Upper lobe of right lung (tissue), 1 donor: ENCODE results near the gene ACTMAP. TPM values are rescaled to one million over a fixed set of nuclear protein-coding genes. Genes with fewer than 3 reads are reported as not detected.
"Not testable (repeated sequence)": the region's sequence is repeated elsewhere in the genome, so short reads cannot be mapped to it uniquely, and the experiment has no call there.

Experiments
- ATAC-seq: fragments of 200-7000 bp; cut with Tn5 transposase; one replicate; pipeline ENCODE4 v1.9.1; 2020; ENCODE audit warnings: mild to moderate bottlenecking, moderate library complexity
- DNase-seq: peaks from one replicate; pipeline ENCODE4 v3.0.0-alpha.2; 2020
- H3K27ac ChIP-seq: fragments of 200-600 bp; one replicate; pipeline ENCODE4 v1.8.0; 2022
- H3K27me3 ChIP-seq: fragments of 200-600 bp; one replicate; pipeline ENCODE4 v1.8.0; 2022; ENCODE audit warnings: mild to moderate bottlenecking
- H3K36me3 ChIP-seq: fragments of 200-600 bp; one replicate; pipeline ENCODE4 v1.8.0; 2022
- H3K4me1 ChIP-seq: fragments of 200-600 bp; one replicate; pipeline ENCODE4 v1.8.0; 2022
- H3K4me3 ChIP-seq: fragments of 200-600 bp; one replicate; pipeline ENCODE4 v1.8.0; 2022; ENCODE audit warnings: mild to moderate bottlenecking
- H3K9me3 ChIP-seq: fragments of 200-600 bp; one replicate; pipeline ENCODE4 v1.8.0; 2022
- intact Hi-C: fragments of 100-400 bp; cut with DNase I; formaldehyde crosslinking; loops from one replicate; pipeline ENCODE4 v1.11.0; 2022
- total RNA-seq: library from RNA; stranded (reverse); fragmentation: NEBNext Ultra II Directional; extraction: Animal tissue kit (Norgen Biotek cat#: 25700); gene quantifications from one replicate; pipeline ENCODE4 v1.2.1, GENCODE V29; 2021
- TF ChIP-seq, protein P1 (sequence below): fragments of 200-600 bp; IDR thresholded peaks from one replicate; pipeline ENCODE4 v1.8.0; 2022; ENCODE audit warnings: antibody characterized with exemption
- donor health status: DM: no; HTN: yes; CAD: no; lungs with severe emphysema.

Gene ACTMAP
- total RNA-seq, 1 donor from 2014 or later = 18.5 TPM

DNA sequence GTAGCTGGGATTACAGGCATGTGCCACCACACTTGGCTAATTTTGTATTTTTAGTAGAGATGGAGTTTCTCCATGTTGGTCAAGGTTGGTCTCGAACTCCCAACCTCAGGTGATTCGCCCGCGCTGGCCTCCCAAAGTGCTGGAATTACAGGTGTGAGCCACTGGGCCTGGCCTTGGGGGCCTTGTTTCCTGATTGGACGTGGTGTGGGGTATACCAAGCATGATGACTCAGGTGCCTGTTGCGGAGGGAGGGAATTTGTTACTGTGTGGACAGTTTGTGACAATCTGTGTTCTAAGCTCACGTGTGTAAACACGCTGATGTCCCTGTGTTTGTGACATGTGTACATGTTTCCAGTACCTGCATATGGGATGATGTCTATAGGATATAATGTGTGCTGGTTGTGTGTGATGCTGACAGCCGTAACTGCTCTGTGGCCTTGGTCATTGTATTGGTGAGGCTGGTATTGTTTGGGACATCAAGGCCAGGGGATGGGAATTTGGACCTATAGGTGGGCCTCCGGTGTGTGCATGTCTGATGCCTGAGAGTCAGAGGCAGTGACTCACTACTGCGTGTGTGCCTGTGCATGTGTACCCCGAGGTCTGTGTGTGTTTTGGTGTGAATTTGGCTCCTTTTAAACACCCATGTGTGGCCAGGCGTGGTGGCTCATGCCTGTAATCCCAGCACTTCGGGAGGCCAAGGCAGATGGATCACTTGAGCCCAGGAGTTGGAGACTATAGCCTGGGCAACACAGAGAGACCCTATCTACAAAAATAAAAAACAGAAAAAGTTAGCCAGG is 47.1 kb upstream of the ACTMAP start:
- Histone ChIP-seq H3K4me1 (peaks cover 40% of the 10 kb centered on the region), H3K4me3 (peak overlapping the region; percentile 56), H3K27ac (peak overlapping the region; percentile 91), H3K36me3 (peaks cover 19% of the 10 kb centered on the region), H3K27me3 (no peaks in the 10 kb centered on the region), H3K9me3 (no peaks in the 10 kb centered on the region)
- intact Hi-C loops = no loop called here
- DNase-seq (no peak), ATAC-seq (no peak)
- TF ChIP-seq, protein P1, sequence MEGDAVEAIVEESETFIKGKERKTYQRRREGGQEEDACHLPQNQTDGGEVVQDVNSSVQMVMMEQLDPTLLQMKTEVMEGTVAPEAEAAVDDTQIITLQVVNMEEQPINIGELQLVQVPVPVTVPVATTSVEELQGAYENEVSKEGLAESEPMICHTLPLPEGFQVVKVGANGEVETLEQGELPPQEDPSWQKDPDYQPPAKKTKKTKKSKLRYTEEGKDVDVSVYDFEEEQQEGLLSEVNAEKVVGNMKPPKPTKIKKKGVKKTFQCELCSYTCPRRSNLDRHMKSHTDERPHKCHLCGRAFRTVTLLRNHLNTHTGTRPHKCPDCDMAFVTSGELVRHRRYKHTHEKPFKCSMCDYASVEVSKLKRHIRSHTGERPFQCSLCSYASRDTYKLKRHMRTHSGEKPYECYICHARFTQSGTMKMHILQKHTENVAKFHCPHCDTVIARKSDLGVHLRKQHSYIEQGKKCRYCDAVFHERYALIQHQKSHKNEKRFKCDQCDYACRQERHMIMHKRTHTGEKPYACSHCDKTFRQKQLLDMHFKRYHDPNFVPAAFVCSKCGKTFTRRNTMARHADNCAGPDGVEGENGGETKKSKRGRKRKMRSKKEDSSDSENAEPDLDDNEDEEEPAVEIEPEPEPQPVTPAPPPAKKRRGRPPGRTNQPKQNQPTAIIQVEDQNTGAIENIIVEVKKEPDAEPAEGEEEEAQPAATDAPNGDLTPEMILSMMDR = no peak

DNA sequence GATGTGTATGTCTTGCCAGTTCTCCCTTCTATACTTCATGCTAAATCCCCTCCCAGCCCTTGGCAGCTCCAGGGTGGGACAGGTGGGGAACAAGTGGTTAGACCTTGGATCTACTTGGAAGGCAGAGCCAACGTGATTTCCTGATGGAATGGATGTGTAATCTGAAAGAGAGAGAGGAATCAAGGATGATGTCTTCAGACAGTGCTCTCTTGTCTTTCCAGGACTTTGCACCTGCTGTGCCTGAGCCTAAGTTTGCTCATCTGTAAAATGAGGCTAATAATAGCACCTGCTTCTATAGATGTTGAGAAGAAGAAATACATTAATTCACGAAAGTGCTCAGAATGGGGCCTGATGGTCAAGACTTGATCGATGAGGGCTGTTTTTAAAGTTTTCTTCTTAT is 41.7 kb upstream of the ACTMAP start:
- TF ChIP-seq, protein P1 = no peak
- H3K27me3 ChIP-seq = no peaks in the 10 kb centered on the region
- H3K4me1 ChIP-seq = peaks cover 16% of the 10 kb centered on the region
- DNase-seq = no peak
- H3K27ac ChIP-seq = peak overlapping the region; percentile 78
- H3K36me3 ChIP-seq = no peaks in the 10 kb centered on the region
- no peak overlapping the region for H3K4me3 ChIP-seq
- H3K9me3 ChIP-seq = no peaks in the 10 kb centered on the region
- intact Hi-C loops = no loop called here
- ATAC-seq = no peak

DNA sequence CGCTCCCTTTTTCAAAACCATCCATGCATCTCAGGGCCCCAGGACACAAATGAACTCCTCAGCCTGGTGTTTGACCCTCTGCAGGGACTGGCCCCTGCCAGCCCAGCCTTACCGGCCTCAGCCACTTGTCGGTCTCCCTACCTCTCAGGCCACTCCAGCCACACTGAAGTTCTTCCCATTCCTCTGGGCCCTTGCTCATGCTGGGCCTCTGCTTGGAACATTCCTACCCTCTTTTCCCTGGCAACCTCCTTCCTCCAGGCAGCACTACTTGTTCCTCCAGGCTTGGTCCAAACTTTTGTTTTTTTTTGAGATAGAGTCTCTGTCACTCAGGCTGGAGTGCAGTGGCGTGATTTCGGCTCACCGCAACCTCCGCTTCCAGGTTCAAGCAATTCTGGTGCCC is 41.1 kb upstream of the ACTMAP start:
- Histone ChIP-seq H3K27ac (peak overlapping the region; percentile 78), H3K36me3 (no peaks in the 10 kb centered on the region), H3K27me3 (no peaks in the 10 kb centered on the region), H3K4me3 (no peak overlapping the region), H3K4me1 (peaks cover 16% of the 10 kb centered on the region), H3K9me3 (no peaks in the 10 kb centered on the region)
- TF ChIP-seq, protein P1 = no peak
- intact Hi-C loops = no loop called here
- ATAC-seq (peak; percentile 93), DNase-seq (no peak)

DNA sequence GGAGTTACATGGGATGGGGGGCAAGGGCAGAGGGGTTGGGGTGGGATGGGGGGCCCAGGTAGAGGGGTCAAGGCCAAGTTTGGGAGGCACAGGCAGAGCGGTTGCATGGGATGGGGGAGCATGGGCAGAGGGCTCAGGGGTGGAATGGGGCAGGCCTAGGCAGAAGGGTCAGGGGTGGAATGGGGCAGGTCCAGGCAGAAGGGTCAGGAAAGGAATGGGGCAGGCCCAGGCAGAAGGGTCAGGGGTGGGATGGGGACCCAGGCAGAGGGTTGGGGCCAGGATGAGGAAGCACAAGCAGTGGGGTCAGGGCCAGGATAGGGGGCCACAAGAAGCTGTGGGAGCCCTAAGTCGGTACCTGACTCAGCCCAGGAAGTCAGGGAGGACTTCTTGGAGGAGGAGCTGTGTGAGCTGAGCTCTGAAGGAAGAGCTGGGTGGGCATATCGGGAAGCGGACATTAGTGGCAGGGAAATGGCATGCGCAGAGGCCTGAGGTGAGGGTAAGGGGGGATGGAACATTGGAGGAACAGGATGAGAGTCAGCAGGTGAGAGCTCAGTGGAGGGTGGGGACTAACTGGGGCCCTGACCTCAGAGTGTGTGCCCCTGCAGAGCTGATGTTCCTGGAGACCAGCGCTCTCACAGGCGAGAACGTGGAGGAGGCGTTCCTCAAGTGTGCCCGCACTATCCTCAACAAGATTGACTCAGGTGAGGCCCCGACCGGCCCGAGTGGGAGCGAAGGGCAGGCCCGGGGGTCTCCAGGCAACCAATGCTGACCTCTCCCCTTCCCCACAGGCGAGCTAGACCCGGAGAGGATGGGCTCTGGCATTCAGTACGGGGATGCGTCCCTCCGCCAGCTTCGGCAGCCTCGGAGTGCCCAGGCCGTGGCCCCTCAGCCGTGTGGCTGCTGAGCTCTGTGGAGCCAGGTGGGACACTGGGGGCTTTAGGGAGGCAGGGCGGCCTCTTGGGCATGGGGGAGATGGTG is 36.1 kb upstream of the ACTMAP start:
- peak; percentile 29 for ATAC-seq
- no peak for DNase-seq
- Histone ChIP-seq H3K4me3 (no peak overlapping the region), H3K9me3 (no peaks in the 10 kb centered on the region), H3K4me1 (no peaks in the 10 kb centered on the region), H3K36me3 (peaks cover 9% of the 10 kb centered on the region), H3K27ac (no peak overlapping the region), H3K27me3 (no peaks in the 10 kb centered on the region)
- TF ChIP-seq, protein P1 = no peak
- intact Hi-C loops = no loop called here

DNA sequence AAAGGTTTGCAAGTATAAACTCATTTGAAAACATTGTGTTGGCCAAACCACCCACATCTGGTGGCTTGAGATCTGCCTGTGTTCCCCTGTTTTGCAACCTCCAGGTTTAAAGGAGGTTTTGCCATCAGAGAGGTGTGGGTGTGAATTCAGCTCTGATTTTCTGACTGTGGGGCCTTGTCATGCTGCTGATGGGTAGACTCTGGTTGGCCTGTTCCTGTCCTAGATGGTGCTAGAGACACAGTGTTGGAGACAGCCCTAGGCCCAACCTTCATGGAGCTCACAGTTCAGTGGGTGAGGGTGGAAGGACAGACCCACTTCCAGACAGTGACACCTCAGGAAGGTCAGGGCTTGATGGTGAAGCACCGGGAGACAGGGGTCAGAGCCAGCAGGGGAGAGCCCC is 35.2 kb upstream of the ACTMAP start:
- Histone ChIP-seq H3K9me3 (no peaks in the 10 kb centered on the region), H3K4me3 (no peak overlapping the region), H3K4me1 (no peaks in the 10 kb centered on the region), H3K36me3 (peaks cover 9% of the 10 kb centered on the region), H3K27ac (no peak overlapping the region), H3K27me3 (no peaks in the 10 kb centered on the region)
- ATAC-seq (no peak), DNase-seq (no peak)
- TF ChIP-seq, protein P1 = no peak
- intact Hi-C loops = no loop called here

DNA sequence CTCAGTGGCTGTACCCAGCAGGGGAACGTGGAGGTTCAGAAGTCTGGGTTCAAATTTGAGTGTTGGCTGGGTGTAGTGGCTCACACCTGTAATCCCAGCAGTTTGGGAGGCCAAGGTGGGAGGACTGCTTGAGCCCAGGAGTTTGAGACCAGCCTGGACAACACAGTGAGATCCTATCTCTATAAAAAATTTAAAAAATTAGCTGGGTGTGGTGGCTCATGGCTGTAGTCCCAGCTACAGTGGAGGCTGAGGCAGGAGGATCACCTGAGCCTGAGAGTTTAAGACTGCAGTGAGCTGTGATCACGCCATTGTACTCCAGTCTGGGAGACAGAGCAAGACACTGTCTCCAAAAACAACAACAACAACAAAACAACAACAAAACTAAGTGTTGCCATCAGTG is 33.9 kb upstream of the ACTMAP start:
- intact Hi-C loops, H3K27me3 ChIP-seq, H3K27ac ChIP-seq, H3K4me1 ChIP-seq, ATAC-seq, DNase-seq, H3K36me3 ChIP-seq, H3K4me3 ChIP-seq, H3K9me3 ChIP-seq: not testable (repeated sequence)
